ES-I3 (cell line): ENCODE measurements around the gene SLC2A4.

Source experiments
- H3K36me3 ChIP-seq: 2 replicates; pipeline ENCODE4 v1.6.1; 2013; ENCODE audit warnings: mild to moderate bottlenecking, low read length, control low read depth, moderate library complexity; ENCODE audit not compliant: insufficient read depth
- H3K4me1 ChIP-seq: 2 replicates; pipeline ENCODE4 v1.6.1; 2013; ENCODE audit warnings: mild to moderate bottlenecking, control low read depth, low read length; ENCODE audit not compliant: insufficient read depth
- H3K9ac ChIP-seq: 2 replicates; pipeline ENCODE4 v1.6.1; 2013; ENCODE audit warnings: low read depth, mild to moderate bottlenecking, low read length, moderate library complexity
- H3K9me3 ChIP-seq: 2 replicates; pipeline ENCODE4 v1.6.1; 2013; ENCODE audit warnings: mild to moderate bottlenecking, low read length, moderate library complexity; ENCODE audit not compliant: control insufficient read depth, insufficient read depth

SLC2A4 gene

DNA sequence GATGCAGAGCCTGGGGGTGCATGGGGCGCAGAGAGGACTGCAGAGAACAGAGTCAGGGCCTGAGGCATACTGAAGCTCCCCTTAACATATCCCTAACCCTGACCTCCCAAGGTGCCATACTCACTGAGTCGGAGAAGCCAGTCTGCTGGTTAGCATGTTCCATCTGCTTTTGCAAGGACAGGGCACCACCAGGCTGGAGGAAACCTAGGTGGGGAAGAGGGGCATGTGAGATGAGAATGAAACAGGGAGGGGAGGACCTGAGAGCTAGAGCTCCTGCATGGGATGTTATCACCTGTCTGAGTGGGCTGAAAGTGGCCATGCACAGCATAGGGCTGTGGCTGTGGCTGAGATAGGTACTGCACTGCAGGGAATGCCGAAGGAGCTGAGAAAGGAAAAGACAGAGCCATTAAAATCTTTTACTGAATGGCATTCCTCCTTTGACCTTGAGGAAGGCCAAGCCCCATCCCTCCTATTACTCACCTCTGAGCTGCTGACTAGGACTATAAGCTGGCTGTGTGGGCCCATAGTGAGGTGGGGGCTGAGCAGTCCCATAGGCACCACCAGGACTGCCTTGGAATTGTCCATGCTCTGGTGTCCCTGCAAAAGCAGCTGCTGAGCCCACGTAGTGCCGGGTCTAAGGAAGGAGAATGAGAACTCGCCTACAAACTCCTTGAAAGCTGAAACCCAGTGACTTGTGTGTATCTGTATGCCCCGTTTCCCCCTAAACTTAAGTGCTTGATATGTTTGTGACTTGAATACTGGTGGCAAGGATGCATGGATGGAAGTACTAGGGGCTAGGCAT is 31.8 kb downstream of the SLC2A4 start:
- Histone ChIP-seq H3K9me3 (no peaks in the 10 kb centered on the region), H3K4me1 (peaks cover 5% of the 10 kb centered on the region), H3K9ac (no peak overlapping the region), H3K36me3 (peaks cover 37% of the 10 kb centered on the region)

DNA sequence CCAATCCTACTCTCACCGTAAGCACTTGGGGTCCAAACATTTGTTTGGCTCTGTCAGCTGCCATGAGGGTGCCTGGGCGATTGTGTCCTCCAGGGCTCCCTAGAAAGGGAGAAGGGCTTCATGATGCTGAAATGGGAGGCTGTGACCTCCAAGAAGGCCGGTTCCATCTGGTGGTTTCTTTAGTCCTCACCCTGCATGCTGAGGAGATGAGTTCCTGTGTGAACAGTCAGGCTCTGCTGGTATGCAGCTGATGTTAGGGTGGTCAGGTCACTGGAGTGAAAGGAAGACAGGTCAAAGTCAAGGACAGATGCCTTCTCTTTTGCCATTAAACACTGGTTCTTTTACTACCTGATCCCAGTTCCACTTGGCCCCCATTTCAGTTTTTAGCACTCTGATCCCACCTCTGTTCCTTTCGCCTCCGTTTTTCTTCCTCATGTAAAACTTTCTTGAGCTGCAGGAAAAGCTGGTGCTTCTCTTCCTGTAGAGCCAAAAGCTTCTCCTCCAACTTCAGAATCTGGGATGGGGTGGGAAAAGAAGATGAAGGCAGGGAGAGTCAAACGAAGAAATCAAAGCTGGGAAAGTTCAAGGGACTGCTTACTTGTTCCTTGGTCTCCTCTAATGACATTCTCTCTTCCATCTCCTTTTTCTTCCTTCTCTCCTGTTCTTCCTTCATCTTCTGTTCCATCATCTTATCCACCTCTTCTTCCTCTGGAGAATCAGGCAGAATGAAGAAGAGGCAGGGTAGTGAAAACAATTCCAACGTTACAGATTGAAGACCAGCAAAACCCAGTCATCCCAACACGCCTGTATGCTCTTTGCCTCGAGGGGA is 32.6 kb downstream of the SLC2A4 start:
- Histone ChIP-seq H3K9me3 (no peaks in the 10 kb centered on the region), H3K9ac (peak overlapping the region; percentile 46), H3K36me3 (peaks cover 37% of the 10 kb centered on the region), H3K4me1 (peaks cover 4% of the 10 kb centered on the region)

DNA sequence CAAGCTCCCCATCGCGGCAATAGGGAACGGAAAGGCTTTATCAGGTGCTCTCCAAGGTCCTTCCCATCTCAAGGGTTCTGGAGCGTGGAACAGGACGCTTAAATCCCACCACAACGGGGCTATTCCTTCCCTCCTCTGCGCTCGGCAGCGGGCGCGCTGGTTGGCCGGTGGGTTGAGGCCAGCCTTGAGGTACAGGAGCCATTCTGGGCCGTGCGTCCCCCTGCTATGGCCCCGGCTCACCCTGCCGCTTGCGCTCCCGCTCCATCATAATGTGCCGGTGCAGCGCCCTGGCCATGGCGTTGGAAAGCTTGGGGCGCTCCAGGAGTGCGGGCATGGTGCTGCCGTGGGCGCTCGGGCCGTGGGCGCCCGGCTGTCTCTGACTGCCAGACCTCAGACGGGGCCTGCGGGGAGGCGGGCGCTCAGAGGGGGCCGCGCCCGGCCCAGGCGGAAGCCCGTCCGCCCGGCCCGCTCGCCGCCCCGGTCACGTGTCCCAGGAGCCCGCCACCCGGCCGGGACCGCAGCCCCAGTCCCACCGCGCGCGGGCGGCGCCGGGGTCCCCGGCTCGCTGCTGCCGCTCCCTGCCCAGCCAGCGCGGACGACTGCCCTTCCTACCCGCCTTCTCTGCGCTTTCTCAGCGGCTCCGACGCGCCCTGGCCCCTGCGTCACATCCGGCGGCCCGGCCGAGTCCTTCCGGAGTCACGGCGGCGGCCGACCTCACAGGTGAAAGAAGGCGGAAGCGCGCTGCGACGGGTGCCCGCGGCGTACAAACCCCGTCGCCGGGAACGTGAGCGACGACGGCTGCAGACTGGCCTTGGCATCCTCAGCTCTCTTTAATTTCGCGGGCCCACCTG is 33.4 kb downstream of the SLC2A4 start, which contains the start of gene GPS2:
Gene GPS2 (minus strand): TSS at position 642 of the 851 bp plus-strand sequence. CDS start 308 bp downstream, at position 334.
- no peaks in the 10 kb centered on the region for H3K9me3 ChIP-seq
- no peaks in the 10 kb centered on the region; the same call in 1 of the 2 replicates for H3K4me1 ChIP-seq
- H3K36me3 ChIP-seq: peaks cover 32% of the 10 kb centered on the region
- peak within 1 kb of the TSS; percentile 46 for H3K9ac ChIP-seq

DNA sequence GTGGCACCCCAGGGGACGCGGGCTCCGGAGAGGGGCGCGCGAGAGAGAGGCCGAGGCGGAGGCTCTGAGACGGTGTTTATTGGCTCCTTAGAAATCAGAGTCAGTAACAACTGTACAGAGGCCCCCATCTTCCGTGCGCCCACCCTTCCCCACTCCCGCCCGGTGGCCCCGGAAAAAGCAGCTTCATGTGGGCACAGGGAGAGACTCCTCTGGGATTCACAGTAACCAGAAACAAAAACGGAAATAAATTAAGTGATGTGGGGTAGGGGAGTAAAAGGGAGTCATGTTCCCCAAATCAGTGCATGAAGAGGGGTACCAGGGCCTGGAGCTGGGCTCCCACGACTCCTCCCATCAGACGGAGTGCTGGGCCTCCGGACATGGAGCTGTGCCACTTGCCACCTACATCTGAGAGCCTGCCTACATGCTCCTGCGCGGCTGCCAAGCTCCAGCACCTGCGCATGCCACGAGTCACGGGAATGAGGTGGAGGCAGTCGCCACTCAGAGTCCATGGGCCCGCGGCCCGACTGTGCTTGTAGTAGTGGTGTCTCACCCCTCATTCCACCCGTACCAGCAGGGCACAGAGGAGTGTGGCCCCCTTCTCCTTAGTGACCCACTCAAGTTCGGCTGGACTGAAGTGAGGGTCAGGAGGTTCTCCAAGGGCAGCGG is 34.2 kb downstream of the SLC2A4 start:
- Histone ChIP-seq H3K36me3 (peaks cover 32% of the 10 kb centered on the region), H3K4me1 (no peaks in the 10 kb centered on the region; the same call in 1 of the 2 replicates), H3K9ac (peak overlapping the region; percentile 46), H3K9me3 (no peaks in the 10 kb centered on the region)

DNA sequence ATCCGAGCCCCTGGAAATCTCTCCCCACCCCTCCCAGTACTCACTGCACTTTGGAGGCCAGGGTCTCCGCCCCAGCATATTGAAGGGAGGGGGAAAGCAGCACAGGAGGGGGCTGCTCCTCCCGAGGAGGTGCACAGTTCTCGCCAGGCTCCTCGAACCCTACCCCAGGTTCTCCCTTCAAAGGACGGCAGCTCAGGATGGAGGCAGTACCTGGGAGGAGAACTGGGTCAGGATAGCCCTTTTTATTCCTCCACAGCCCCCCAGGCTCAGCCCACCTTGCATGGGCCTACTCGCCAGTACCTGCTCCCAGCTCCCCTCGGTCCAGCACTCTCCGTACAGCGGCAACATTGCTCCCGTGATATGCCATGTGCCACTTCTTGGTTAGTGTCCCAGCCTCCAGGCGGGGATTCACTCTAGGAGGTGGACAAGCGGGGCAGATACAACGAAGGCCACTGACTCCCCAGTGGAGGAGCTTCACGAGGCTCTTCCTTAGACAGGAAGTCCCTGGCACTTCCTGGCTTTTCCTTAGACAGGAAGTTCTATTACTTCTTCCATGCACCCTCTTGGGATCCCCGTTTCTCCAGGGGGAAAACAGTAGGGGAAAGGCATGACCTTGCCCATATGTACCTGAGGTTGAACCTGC is 35.8 kb downstream of the SLC2A4 start:
- Histone ChIP-seq H3K9ac (no peak overlapping the region), H3K36me3 (peaks cover 23% of the 10 kb centered on the region), H3K9me3 (no peaks in the 10 kb centered on the region), H3K4me1 (no peaks in the 10 kb centered on the region; the same call in 1 of the 2 replicates)

DNA sequence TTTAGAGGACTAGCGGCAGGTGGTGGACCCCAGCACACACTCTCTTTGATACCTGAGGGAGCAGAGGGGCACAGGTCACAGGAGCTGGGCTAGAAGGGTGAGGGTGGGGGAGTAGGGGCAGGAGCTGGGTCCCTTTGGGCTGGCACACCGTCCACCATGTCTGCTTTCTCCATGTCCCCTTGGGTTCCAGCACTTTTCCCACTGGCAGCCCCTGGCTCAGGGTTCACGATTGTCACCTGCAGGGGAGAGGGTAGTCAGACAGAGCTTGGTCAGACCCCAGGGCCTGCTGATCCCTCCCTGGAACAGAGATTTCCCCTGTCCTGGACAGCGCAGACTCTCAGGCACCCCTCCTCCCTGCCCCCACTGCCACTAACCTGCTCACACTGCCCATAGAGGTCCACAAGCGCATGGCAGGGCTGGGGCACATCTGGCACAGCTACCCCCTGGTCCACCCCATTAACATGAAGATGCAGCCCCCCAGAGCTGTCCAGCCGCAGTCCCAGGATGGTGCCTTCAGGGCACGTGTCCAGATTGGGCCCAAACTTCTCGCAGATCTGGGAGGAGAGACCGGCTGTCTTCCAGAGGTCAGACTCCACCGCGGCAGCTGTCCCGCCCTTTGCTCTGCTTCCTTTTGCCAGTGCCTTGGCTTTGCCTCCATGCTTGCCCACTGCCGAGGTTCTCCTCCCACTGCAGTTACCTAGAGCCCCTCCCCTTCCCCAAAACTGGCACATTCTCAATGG is 36.8 kb downstream of the SLC2A4 start:
- peaks cover 23% of the 10 kb centered on the region for H3K36me3 ChIP-seq
- H3K9me3 ChIP-seq: no peaks in the 10 kb centered on the region

DNA sequence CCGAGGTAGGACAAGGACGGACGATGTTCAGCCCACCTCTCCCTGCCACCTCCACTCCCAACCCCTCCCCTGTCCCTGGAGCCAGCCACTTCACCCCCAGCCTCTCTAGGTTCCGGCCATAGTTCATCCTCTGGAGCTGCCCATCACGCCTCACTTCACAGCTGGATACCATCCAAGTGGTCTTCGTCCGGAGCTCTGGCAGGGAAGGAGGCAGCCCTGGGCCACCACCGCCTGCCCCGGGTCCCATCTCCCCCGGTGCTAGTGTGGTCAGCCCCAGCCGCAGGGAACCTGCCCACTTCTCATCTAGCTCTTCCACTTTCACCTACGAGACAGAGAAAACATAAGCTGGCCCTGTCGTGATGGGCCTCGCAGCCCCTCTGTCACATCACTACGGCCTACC is 39.9 kb downstream of the SLC2A4 start:
- Histone ChIP-seq H3K4me1 (no peaks in the 10 kb centered on the region), H3K36me3 (peaks cover 37% of the 10 kb centered on the region), H3K9ac (no peak overlapping the region), H3K9me3 (no peaks in the 10 kb centered on the region)

More for the DNA sequence above, 36.8 kb downstream of the SLC2A4 start:
- Histone ChIP-seq H3K4me1 (no peaks in the 10 kb centered on the region; the same call in 1 of the 2 replicates), H3K9ac (no peak overlapping the region)

DNA sequence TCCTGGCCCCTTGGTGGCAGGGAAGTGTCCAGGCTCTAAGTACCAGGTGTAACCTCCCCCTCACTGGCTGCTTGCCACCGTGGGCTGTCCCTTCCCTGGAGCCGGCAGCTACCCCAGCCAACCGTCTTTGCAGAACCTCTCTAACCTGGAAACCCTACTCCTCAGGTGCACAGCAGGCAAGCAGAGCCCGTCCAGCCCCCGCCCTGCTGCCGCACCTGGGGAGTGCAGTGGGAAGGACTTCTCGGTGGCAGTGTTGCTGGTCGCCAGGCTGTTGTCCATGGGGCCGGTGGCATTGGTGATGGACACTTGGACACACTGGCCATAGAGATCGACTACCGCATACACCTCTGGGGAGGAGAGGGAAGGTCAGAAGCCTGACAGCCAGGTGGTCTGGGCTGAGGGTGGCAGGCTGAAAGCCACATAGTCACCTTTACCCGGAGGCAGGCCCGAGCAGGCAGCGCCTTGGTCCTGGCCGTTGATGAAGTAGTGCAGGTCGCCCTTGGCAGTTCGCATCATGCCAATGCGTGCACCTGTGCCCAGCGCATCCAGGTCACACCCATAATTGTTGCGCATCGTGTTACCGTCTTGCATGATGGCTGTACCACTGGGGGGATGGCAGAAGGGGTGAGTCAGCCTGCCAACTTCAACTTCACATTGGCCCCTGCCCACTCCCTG is 41.1 kb downstream of the SLC2A4 start:
- Histone ChIP-seq H3K9me3 (no peaks in the 10 kb centered on the region), H3K9ac (no peak overlapping the region), H3K36me3 (peaks cover 33% of the 10 kb centered on the region), H3K4me1 (no peaks in the 10 kb centered on the region)

DNA sequence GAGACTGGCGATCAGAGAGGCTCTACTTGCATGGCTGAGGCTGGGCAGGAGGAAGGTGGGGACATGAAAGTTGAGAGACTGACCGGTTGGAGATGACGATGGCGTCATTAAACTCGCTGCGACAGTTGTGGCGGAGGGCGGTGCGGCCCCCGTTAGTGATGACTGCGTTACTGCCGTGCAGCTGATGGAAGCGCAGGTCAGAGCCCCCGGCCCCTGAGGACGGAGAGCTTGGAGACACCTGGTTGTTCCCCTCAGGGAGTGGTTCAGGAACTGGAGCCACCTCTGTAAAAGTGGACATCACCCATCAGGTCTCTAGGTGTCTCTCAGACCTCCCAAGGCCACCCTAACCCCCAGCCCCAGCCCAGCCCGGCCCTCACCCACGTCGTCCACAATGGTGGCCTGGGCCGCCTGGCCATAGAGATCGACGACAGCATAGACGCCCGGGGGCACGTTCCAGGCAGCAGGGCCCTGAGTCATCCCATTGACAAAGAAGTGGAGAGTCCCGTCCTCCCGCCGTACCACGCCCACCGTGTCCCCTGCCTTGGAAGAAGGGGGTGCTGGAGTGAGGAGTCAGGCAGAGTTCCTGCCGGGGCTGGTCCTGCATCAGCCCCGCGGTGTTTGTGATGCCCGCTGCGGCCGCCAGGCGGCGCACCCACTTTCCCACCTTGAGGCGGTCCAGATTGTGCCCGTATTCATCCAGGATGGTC is 42.4 kb downstream of the SLC2A4 start:
- H3K36me3 ChIP-seq: peaks cover 30% of the 10 kb centered on the region
- no peak overlapping the region for H3K9ac ChIP-seq
- H3K4me1 ChIP-seq: peaks cover 4% of the 10 kb centered on the region
- no peaks in the 10 kb centered on the region for H3K9me3 ChIP-seq

DNA sequence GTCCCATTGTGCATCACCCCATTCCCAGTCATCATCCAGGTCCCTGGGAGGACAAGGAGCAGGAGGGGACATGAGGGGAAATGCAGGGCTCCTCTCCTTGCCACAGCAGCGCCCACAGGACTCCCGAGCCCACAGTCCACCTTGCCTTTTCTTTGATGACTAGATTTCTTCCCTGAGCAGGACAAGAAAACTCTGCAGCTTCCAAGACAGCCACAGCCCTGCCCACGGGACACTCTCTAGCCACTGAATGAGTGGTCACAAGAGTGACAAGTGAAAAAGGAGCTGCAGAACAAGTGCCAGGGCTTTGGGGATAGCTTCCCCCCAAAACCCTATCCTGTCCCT is 42.9 kb downstream of the SLC2A4 start:
- Histone ChIP-seq H3K9me3 (no peaks in the 10 kb centered on the region), H3K9ac (no peak overlapping the region), H3K4me1 (peaks cover 4% of the 10 kb centered on the region), H3K36me3 (peaks cover 30% of the 10 kb centered on the region)

DNA sequence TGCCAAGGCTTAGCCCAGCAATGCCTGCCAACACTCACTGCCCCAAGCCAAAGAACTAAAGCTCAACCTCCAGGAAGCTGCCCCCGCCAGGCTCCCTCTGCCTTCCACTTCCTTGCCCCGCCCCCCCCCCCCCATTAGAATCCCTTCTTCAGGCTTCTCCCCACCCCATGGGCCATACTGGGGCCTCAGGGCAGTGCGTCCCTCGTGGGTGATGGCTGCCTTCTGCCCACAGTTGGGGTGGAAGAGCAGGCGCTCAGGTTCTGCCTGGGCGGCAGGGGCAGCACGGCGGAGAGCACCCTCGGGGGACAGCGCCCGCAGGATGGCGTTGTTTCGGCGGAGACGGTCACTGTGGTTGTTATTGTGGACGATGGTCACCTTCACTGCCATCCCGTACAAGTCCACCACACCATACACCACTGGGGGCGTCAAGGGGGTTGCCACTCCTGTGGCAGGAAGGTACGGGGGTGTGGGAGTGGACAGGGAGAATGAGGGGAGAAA is 43.6 kb downstream of the SLC2A4 start:
- Histone ChIP-seq H3K4me1 (peaks cover 4% of the 10 kb centered on the region), H3K36me3 (peaks cover 29% of the 10 kb centered on the region), H3K9ac (no peak overlapping the region), H3K9me3 (no peaks in the 10 kb centered on the region)

DNA sequence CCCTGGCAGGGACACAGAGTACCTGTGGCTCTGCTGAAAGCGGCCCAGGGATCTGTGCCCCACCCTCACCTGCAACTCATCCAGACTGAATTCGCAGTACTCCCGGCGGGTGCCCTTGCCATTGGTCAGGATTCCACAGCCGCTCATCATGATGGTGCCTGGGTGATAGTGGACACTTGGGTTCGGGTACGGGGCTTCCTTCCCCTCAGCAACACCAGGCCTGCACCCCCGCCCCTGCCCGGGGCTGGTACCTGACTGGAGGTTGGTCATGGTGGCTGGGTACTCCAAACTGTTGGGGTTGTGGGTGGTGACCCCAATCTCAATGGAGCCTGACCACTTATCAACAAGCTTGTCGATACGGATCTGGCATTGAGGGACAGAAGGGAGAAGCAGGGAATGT is 44.7 kb downstream of the SLC2A4 start:
- Histone ChIP-seq H3K36me3 (peaks cover 21% of the 10 kb centered on the region), H3K9ac (no peak overlapping the region), H3K4me1 (peaks cover 4% of the 10 kb centered on the region), H3K9me3 (no peaks in the 10 kb centered on the region)
